Activated T-cell treated with anti-CD3 and anti-CD28 coated beads, Interleukin-2, amount 50 U/mL, for 72 hours (primary cell): ENCODE data around the gene HGFAC. TPM values are rescaled to one million over a fixed set of nuclear protein-coding genes. Genes with fewer than 3 reads are reported as not detected.

Experiments used
- ATAC-seq, 2 donors: fragments of 150-1000 bp; cut with Tn5 transposase; replicated peaks in 1 of 2; 2 replicates each; pipeline ENCODE4 v1.10.0; 2021; ENCODE audit warnings: moderate library complexity in 2 of 2, mild to moderate bottlenecking in 1 of 2
- DNase-seq, 2 donors: peaks; one replicate each; pipeline ENCODE4 v3.0.0; 2021 to 2022; ENCODE audit warnings: mixed read lengths in 1 of 2
- H3K27ac Mint-ChIP-seq: one replicate; pipeline ENCODE4 v1.8.0; 2022; ENCODE audit warnings: mild to moderate bottlenecking, moderate library complexity, mixed read lengths
- H3K27me3 Mint-ChIP-seq: one replicate; pipeline ENCODE4 v1.8.0; 2022; ENCODE audit warnings: low read depth, mixed read lengths
- H3K36me3 Mint-ChIP-seq, 2 donors: one replicate each; pipeline ENCODE4 v1.8.0; 2022; ENCODE audit warnings: mixed read lengths in 2 of 2, mild to moderate bottlenecking in 1 of 2; ENCODE audit not compliant: insufficient read depth in 2 of 2
- H3K4me1 Mint-ChIP-seq: one replicate; pipeline ENCODE4 v1.8.0; 2022; ENCODE audit warnings: low read depth, mixed read lengths
- H3K4me3 Mint-ChIP-seq, 2 donors: one replicate each; pipeline ENCODE4 v1.8.0; 2022; ENCODE audit warnings: mild to moderate bottlenecking in 2 of 2, mixed read lengths in 2 of 2, moderate library complexity in 2 of 2
- H3K9me3 Mint-ChIP-seq, 2 donors: one replicate each; pipeline ENCODE4 v1.8.0; 2022; ENCODE audit warnings: mixed read lengths in 2 of 2
- total RNA-seq, 2 donors: library from RNA; stranded (reverse); gene quantifications; one replicate each; pipeline ENCODE4 v1.2.3, GENCODE V29; 2022

HGFAC gene
- under 1 TPM; 0.51 to 0.62 TPM for total RNA-seq

DNA sequence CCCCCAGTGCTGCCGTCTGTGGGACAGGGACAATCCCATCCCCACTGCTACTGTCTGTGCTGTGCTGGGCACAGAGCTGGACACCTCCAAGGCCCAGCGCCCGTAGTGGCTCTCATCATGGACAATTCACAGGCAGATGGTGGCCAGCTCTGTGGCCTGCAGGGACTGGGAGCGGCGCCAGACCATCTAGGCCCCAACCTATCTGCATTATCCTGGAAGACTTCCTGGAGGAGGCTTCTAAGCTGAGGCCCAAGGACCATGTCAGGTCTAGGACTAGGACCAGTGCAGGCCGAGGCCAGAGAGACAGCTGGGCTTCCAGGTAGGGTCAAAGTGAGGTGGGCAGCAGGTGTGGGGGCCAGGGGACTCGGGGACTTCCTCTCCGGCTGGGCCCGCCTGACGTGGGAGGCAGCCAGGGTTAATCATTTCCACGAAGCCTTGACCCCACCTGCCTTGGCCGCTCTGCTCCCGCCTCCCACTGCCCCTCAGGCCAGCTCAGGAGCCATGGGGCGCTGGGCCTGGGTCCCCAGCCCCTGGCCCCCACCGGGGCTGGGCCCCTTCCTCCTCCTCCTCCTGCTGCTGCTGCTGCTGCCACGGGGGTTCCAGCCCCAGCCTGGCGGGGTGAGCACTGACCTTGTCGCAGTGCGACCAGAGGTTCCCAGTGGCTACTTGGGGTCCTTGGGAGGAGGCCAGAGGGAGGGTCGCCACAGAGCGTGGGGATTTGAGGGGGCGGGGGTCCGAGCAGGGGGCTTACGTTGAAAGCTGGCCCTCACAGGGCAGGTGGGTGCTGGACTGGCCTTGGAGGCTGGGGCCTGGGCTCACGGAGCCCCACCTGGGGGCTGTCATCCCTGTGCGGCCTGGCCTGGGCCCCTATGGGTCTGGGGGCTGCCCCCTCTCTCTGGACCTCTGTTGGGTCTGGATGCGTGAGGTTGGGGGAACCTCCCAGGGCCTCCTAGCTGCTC lies at the start of gene HGFAC:
Gene HGFAC, plus strand, starts transcription at position 468 of the 959 bp plus-strand sequence. Its CDS starts 34 bp downstream, at position 502.
- DNase-seq: no peak
- no peak within 1 kb of the TSS for H3K4me3 Mint-ChIP-seq
- no peaks in the 10 kb centered on the region for H3K9me3 Mint-ChIP-seq
- no peak within 1 kb of the TSS for H3K27ac Mint-ChIP-seq
- H3K27me3 Mint-ChIP-seq: no peaks in the 10 kb centered on the region
- no peak for ATAC-seq
- no peaks in the 10 kb centered on the region for H3K36me3 Mint-ChIP-seq
- H3K4me1 Mint-ChIP-seq: no peaks in the 10 kb centered on the region

DNA sequence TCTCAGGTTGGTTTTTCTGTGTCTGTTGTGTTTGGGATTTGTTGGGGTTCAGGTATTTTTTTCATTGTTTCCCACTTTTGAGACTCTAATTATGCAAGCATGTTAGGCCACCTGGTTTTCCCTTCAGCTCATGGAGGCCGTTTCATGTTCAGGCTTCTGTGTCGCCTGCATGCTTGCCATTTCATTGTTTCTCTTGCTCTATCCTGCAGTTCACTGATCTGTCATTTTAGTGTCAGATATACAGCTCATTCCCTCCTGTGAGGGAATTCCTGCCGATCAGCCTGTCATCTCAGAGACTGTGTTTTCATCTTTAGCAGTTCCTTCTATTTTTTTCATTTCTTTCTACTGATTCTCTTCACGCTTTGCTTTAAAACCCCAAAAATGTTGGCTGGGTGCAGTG lies 49.4 kb upstream of the HGFAC start:
- ATAC-seq: no peak
- H3K27me3 Mint-ChIP-seq: no peaks in the 10 kb centered on the region
- H3K4me1 Mint-ChIP-seq: peaks cover 9% of the 10 kb centered on the region
- H3K27ac Mint-ChIP-seq: no peak overlapping the region
- H3K36me3 Mint-ChIP-seq: peaks cover 0 to 1% of the 10 kb centered on the region in 2 donors
- H3K4me3 Mint-ChIP-seq: no peak overlapping the region
- H3K9me3 Mint-ChIP-seq: no peaks in the 10 kb centered on the region
- no peak for DNase-seq

DNA sequence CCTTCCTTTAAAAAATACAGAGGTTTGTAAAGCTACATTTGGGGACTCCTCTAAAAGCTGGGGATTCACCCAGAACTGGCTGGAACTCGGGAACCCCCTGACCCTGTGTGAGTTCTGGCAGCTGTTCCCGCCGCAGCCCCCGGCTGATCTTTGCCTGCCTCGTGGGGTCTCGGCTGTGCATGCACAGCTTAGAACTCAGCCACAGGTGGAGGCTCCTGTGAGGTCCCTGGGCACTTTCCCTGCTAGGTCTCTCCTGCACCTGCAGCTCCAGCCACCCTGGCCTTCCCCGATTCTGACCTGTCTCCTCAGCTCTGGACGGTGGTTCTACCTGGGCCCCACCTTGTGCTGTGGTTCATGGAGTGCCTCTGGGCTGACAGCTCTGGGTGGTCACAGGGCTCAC lies 48.6 kb upstream of the HGFAC start:
- Mint-ChIP-seq H3K36me3 (peaks cover 0 to 1% of the 10 kb centered on the region in 2 donors), H3K9me3 (no peaks in the 10 kb centered on the region), H3K4me1 (peaks cover 3% of the 10 kb centered on the region), H3K4me3 (no peak overlapping the region), H3K27ac (no peak overlapping the region), H3K27me3 (no peaks in the 10 kb centered on the region)
- ATAC-seq: no peak
- no peak for DNase-seq

DNA sequence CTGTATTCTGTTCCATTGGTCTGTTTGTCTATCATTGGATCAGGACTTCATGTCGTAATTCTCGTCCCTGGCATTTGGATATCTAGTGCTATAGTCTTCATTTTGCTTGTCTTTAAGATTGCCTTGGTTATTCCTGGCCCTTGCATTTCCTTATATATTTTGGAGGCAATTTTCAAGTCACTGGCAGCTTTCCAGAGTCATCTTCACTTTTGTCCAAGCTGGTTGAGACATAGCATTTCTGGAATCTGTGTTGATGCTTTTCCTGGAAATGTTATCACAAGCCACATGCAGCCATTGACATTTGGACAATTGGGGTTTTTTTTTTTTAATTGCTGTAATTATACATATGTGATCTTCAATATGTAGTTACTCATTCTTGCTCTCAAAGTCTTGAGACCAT lies 45.2 kb upstream of the HGFAC start:
- no peak overlapping the region for H3K27ac Mint-ChIP-seq
- no peak for DNase-seq
- H3K36me3 Mint-ChIP-seq: no peaks in the 10 kb centered on the region
- no peak for ATAC-seq
- H3K27me3 Mint-ChIP-seq: no peaks in the 10 kb centered on the region
- H3K4me1 Mint-ChIP-seq: no peaks in the 10 kb centered on the region
- H3K9me3 Mint-ChIP-seq: no peaks in the 10 kb centered on the region
- no peak overlapping the region for H3K4me3 Mint-ChIP-seq

DNA sequence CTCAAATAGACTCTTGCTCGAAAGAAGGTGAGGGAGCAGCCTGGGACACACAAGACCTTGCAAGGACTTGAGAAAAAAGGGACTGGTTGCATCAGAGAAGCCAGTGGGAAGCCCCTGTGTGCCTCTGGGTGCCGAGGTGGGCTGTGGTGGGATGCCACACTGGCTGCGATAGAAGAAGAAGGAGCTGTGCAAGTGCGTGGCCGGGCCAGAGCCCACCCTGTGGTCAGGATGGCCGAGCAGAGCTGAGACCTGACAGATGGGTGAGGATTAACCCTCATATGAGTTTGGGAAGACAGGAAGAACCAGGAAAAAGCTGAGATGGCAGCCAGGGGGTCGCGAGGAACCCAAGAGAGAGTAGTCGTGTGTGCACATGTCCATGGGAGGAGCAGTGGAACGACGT lies 44.6 kb upstream of the HGFAC start:
- DNase-seq: no peak
- no peak for ATAC-seq
- Mint-ChIP-seq H3K36me3 (no peaks in the 10 kb centered on the region), H3K27ac (no peak overlapping the region), H3K27me3 (no peaks in the 10 kb centered on the region), H3K4me1 (no peaks in the 10 kb centered on the region), H3K4me3 (no peak overlapping the region), H3K9me3 (no peaks in the 10 kb centered on the region)

DNA sequence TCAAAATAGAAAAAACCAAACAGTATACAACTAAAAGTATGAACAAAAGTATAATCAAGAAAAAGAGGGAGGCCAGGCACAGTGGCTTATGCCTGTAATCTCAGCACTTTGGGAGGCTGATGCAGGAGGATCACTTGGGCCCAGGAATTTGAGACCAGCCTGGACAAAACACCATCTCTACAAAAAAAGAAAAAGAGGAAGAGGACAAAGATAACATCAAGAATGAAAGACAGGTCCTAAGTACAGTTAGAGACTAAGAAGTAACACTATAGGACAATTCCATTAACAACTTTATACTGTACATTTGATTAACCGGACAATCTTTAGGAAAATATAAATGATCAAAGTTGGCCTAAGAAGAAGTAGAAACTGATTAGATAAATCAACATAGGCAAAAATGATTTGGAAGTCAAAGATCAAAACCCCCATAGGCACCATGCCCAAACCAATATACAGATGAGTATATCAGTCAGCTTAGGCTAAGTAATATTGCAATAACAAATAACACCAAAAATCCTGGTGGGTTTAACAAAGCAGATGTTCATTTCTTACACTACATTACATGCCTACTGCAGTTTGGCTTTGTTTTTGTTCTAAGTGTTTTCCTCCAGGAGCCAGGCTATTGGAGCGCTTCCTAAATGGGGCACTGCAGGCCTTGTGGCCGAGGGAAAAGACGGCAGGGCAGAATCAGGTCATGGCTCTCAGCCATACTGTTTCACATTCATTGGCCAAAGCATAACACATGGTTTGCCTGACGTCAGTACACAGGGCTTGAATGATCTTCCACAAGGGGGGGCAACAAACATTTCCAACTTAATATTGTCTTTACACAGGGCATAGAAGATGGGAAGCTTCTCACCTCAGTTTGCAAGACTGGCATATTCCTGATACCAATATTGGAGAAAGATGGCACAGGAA lies 42.2 kb upstream of the HGFAC start:
- Mint-ChIP-seq H3K27ac (no peak overlapping the region), H3K4me1 (no peaks in the 10 kb centered on the region), H3K27me3 (no peaks in the 10 kb centered on the region), H3K36me3 (no peaks in the 10 kb centered on the region), H3K4me3 (no peak overlapping the region), H3K9me3 (no peaks in the 10 kb centered on the region)
- ATAC-seq: peak; percentile 44 to 51
- DNase-seq: no peak

DNA sequence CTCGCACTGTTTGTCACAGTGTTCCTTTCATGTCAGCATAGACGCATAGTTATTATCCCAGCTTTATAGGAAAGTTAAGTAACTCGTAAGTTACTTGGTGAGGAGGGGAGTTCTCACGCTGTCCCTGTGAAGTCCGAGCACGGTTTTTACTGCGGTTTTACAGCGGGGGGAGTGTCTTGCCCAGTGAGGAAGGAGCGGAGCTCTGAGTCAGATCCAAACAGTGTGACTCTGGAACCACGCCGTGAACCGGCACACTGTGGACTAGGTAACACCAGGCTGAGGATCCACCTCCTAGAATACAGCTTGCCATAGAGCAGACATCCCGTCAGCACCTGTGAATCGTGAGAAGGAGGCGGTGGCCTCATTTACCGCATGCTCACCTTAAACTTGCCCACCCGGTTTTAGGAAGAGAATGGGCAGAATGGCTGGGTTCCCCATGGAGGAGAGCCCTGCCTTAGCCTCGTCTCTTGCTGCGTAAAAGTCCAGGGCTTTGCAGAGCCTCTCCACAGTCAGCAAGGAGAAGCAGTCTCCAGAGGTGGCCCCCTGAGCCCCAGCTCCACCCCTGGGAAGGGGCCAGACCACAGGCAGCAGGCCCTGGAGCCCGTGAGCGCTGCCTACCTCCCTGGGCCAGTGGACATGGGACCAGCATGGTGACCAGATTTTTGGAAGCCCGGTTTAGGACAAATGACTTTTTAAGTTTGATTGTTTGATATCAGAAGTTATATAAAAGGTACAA lies 40.2 kb upstream of the HGFAC start:
- Mint-ChIP-seq H3K9me3 (no peaks in the 10 kb centered on the region), H3K27me3 (no peaks in the 10 kb centered on the region), H3K4me3 (no peak overlapping the region), H3K27ac (no peak overlapping the region), H3K36me3 (no peaks in the 10 kb centered on the region), H3K4me1 (no peaks in the 10 kb centered on the region)
- ATAC-seq (peak in 1 of 2 donors; percentile 41), DNase-seq (no peak)

DNA sequence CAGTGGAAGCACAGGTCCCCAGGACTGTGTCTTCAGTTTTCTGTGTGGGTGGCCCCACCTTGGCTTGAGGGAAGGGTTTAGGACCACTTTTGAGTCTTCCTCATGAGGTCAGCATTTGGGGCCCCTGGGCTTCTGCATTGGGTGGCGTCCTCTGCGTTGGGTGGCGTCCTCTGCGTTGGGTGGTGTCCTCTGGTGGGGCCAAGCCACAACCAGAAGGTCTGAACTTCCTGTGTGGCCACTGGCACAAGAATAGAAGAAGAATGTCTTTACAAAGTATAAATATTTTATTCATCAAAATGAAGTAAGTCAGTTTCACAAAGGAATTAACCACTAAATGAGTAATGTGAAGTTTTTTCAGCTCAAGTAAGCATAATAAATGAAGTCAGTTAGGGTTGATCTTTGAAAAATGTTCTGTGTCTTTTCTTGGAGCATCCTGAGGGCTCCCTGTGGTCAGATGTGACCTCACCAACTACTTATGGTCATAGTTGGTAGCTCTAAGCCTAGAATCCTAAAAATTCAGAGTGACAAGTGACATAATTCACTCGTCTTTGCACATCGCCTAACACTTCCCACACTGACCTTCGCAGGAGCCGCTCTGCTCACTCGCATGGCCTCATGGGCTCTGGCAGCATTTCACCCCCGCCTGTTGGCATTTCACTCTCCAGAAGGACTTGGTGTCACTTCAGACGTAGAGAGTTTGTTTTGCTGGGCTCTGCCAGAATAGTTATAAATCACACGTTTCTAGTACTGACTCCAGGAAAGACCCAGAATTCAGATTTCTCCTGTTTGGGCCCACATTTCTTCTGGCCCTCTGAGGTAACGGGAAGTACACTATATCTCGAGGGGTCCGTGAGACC lies 39.0 kb upstream of the HGFAC start:
- DNase-seq: no peak
- Mint-ChIP-seq H3K9me3 (no peaks in the 10 kb centered on the region), H3K27me3 (no peaks in the 10 kb centered on the region), H3K4me1 (no peaks in the 10 kb centered on the region), H3K36me3 (no peaks in the 10 kb centered on the region), H3K27ac (no peak overlapping the region), H3K4me3 (no peak overlapping the region)
- no peak for ATAC-seq

DNA sequence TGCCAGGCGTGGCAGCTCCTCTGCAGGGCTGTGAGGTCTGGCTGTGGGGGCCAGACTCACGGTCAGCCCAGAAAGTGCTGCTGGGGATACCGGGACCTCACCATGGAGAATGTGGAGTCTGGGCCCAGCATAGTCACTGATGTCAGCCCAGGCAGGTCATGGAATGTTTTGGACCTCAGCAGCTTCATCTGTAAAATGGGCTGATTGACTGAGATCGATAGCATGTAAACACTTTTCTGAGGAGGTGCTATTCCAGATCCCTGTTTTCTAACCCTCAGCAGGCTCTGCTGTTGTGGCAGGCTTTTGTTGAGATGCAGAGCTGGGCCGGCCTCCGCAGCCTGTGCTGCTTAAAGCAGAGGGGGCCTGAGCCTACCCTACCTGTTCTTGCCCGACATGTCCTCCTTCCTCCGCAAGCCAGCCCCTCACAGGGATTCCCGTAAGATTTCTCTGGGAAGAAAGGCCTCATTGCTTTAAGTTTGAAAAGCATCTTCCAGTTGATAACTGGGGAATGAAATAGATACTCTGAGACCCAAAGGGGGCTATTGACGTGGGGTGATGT lies 38.3 kb upstream of the HGFAC start:
- Mint-ChIP-seq H3K4me3 (no peak overlapping the region), H3K4me1 (no peaks in the 10 kb centered on the region), H3K27ac (no peak overlapping the region), H3K27me3 (no peaks in the 10 kb centered on the region), H3K36me3 (no peaks in the 10 kb centered on the region), H3K9me3 (no peaks in the 10 kb centered on the region)
- DNase-seq: no peak
- no peak for ATAC-seq

DNA sequence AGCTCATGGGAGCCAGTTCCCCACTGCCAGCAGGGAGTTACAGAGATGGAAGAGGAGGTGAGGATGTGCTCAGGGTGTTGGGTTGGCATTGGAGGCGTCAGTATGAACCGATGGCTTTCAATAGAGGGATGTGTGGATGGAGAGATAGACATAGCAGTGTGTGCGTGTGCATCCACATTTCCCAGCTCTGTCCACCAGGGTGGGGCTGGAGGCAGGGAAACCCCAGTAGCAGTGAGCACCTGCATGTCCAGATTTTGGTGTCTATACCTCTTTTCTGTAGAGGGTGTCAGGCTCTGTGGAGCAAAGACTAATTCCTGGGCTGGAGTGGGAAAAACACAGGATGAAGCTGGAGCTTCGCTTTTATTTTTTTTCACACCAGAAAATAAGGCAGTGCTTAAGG lies 37.2 kb upstream of the HGFAC start:
- Mint-ChIP-seq H3K36me3 (no peaks in the 10 kb centered on the region), H3K4me3 (no peak overlapping the region), H3K27me3 (no peaks in the 10 kb centered on the region), H3K9me3 (no peaks in the 10 kb centered on the region), H3K27ac (no peak overlapping the region), H3K4me1 (no peaks in the 10 kb centered on the region)
- DNase-seq (no peak), ATAC-seq (no peak)

DNA sequence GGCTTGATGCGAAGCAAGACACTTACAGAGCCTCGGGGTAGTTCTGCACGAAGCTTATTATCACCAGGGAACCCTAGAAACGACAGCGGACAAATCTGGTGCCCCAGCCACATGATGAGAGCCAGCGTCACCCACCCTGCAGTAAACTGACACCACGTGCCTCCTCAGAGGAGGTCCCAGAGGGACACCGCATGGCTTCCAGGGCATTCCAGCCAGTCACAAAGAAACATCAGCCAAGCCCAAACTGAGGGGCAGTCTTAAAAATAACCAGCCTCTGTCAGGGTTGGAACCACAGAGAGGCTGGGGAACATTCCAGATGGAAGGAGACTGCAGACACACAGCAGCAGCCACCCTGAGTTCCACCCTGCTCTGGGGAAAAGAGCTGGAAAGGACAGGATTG lies 36.6 kb upstream of the HGFAC start:
- Mint-ChIP-seq H3K27me3 (no peaks in the 10 kb centered on the region), H3K27ac (no peak overlapping the region)
- no peak for ATAC-seq

DNA sequence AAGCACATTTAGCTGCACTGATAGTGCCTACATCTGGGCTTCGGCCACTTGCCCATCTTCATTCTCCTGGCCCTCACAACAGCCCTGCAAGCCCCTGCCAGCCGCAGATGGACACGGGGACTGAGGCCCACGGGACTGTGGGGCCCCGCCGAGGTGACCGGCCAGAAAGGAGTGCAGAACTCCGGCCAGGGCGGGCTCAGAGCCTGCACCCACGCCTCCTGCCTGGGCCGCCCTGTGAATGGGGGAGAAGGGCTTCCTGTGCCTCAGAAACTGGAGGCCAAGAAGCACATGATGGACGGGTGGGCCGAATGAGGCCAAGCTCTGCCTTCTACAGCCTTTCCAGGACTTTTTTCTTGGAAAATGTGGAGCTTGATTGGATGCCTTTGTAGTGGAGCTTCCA lies 35.7 kb upstream of the HGFAC start:
- Mint-ChIP-seq H3K4me3 (no peak overlapping the region), H3K27ac (no peak overlapping the region), H3K4me1 (no peaks in the 10 kb centered on the region), H3K9me3 (no peaks in the 10 kb centered on the region), H3K36me3 (no peaks in the 10 kb centered on the region), H3K27me3 (no peaks in the 10 kb centered on the region)
- DNase-seq (no peak), ATAC-seq (no peak)

More for the DNA sequence above, 36.6 kb upstream of the HGFAC start:
- H3K4me1 Mint-ChIP-seq: no peaks in the 10 kb centered on the region
- H3K4me3 Mint-ChIP-seq: no peak overlapping the region
- no peaks in the 10 kb centered on the region for H3K9me3 Mint-ChIP-seq
- H3K36me3 Mint-ChIP-seq: no peaks in the 10 kb centered on the region
- no peak for DNase-seq
